ENCODE measurements around the gene ARID3A.

Gene ARID3A

GRCh38 chr19:991174-991931 lies 65.5 kb downstream of the ARID3A start:
- no peak for DNase-seq (ENCODE audit: low spot score)

GRCh38 chr19:991932-992669 lies 66.3 kb downstream of the ARID3A start:
- no peak for DNase-seq (ENCODE audit: low spot score)

GRCh38 chr19:992670-993055 lies 66.8 kb downstream of the ARID3A start:
- DNase-seq (ENCODE audit: low spot score) = no peak

- DNase-seq (ENCODE audit: low spot score) = no peak
Observed at GRCh38 chr19:993361-993830, 67.6 kb downstream of the ARID3A start.

GRCh38 chr19:993831-994393 lies 68.1 kb downstream of the ARID3A start:
- DNase-seq (ENCODE audit: low spot score) = no peak

- no peak for DNase-seq (ENCODE audit: low spot score)
Observed at GRCh38 chr19:994516-994915, 68.7 kb downstream of the ARID3A start.

- DNase-seq (ENCODE audit: low spot score) = peak; percentile 33
Observed at GRCh38 chr19:995051-995827, 69.4 kb downstream of the ARID3A start.

- no peak for DNase-seq (ENCODE audit: low spot score)
Observed at GRCh38 chr19:996051-996838, 70.4 kb downstream of the ARID3A start.

GRCh38 chr19:998064-998463 lies 72.2 kb downstream of the ARID3A start:
- no peak for DNase-seq (ENCODE audit: low spot score)

GRCh38 chr19:999379-999719 lies 73.5 kb downstream of the ARID3A start:
- DNase-seq (ENCODE audit: low spot score) = no peak

- DNase-seq (ENCODE audit: low spot score) = no peak
Observed at GRCh38 chr19:1000095-1000494, 74.3 kb downstream of the ARID3A start, which contains the start of gene GRIN3B. Gene GRIN3B (plus strand): TSS chr19:1000419. CDS start chr19:1000438, 19 bp downstream.

GRCh38 chr19:1000591-1001537 lies 75.0 kb downstream of the ARID3A start:
- DNase-seq (ENCODE audit: low spot score) = no peak

- DNase-seq (ENCODE audit: low spot score) = peak; percentile 27
Observed at GRCh38 chr19:1001538-1002166, 75.8 kb downstream of the ARID3A start.

- no peak for DNase-seq (ENCODE audit: low spot score)
Observed at GRCh38 chr19:1002600-1002999, 76.8 kb downstream of the ARID3A start.

- DNase-seq (ENCODE audit: low spot score) = no peak
Observed at GRCh38 chr19:1003283-1003682, 77.4 kb downstream of the ARID3A start.

- no peak for DNase-seq (ENCODE audit: low spot score)
Observed at GRCh38 chr19:1004204-1004802, 78.5 kb downstream of the ARID3A start.

- DNase-seq (ENCODE audit: low spot score) = no peak
Observed at GRCh38 chr19:1004803-1005664, 79.2 kb downstream of the ARID3A start.

- no peak for DNase-seq (ENCODE audit: low spot score)
Observed at GRCh38 chr19:1006711-1007398, 81.0 kb downstream of the ARID3A start.
